HG03558 (cell line): Measurements from ENCODE around the gene SPHKAP.
"Not testable (repeated sequence)": the region's sequence is repeated elsewhere in the genome, so short reads cannot be mapped to it uniquely, and the experiment has no call there.

Source experiments
- ATAC-seq: cut with Tn5 transposase; IDR thresholded peaks from one replicate; pipeline ENCODE4 v1.9.1; 2021; ENCODE audit warnings: moderate number of reproducible peaks; ENCODE audit not compliant: unreplicated experiment; ENCODE audit errors: extremely low read depth

The SPHKAP gene

DNA sequence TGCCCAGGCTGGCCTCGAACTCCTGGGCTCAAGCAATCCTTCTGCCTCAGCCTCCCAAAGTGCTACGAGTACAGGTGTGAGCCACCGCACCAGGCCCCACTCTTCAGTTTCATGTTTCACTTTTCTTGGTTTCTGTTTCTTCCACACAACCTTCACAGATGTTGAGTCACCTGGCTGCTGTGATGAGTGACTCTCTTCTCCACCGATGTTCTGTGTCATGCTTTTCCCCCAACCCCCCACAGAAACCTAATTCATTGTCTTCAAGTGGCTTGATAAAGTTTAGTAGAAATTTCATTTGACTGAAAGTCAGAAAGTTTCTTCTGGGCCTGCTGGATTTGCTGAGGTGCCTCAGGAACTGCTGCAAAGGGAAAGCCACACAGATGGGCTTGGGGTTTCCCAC lies 78.5 kb downstream of the SPHKAP start:
- ATAC-seq, result no peak

DNA sequence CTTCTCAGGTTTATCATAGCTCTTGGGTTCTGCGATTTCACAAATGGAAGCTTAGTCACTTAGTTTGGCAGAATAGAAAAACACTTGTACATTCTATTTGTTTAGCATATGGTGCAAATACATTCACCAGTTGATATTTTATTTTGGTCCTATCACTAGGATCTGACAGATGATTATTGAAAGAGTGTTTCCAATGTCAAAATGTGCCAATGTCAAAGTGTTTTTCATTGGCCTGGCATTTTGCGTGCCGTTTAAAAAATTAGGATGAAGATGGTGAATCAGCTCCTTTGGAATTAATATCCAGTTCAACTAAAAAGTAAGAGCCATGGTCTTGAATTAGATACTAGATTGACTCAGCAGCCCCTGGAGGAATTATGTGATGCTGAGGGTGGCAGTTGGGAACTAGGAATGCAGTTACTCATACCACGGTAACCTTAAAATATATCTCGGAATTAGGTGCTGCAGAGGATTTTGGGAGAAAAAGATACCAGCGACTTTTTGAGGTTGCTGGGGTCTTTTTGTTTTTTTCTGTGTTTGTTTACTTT lies 87.0 kb downstream of the SPHKAP start:
- no peak for ATAC-seq

DNA sequence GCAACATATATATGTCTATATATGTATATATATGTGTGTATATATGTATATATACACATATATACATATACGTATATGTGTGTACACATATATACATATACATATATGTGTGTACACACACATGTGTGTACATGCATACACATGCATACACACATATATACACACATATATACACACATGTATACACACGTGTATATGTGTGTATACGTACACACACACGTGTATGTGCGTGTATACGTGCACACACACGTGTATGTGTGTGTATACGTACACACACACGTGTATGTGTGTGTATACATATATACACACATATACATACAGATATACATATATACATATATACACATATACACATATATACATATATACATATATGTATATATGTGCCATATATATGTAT lies 89.4 kb downstream of the SPHKAP start:
- ATAC-seq, result no peak

DNA sequence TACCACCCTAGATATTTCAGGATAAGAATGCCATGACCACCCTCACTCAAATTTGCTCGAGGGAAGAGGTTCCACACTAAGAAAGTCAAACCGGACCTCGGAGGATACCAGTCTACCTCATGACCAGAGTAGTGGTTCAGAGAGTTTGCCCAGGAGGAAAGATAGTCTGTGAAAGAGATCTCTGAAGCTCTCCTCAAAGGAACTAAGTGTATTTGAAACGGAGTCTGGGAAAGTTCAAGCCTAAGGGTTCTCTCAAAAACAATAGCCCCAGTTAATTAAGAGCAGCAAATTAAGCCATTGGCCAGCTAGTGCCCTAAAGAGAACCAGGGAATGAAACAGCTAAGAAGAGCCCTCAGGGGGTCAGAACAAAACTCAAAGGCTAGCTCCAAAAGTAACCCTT lies 94.9 kb downstream of the SPHKAP start:
- no peak for ATAC-seq

DNA sequence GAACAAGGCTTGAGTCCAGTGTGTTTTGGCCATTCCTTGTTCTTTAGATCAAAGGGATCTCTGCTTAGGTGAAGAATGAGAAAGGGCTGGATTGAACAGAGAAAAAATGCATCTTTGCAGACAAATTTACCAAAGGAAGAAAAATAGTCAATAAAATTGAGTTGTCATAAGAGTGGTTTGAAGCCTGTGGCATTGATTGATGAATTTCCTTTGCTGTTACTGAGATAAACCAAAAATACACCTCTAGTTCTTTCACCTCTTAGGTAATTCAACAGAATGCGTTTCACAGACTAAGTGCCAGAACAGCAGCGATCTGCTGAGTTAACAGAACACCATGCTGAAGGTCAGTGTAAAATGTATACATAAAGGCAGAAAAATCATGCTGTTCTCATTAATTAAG lies 96.8 kb downstream of the SPHKAP start:
- ATAC-seq, result no peak

DNA sequence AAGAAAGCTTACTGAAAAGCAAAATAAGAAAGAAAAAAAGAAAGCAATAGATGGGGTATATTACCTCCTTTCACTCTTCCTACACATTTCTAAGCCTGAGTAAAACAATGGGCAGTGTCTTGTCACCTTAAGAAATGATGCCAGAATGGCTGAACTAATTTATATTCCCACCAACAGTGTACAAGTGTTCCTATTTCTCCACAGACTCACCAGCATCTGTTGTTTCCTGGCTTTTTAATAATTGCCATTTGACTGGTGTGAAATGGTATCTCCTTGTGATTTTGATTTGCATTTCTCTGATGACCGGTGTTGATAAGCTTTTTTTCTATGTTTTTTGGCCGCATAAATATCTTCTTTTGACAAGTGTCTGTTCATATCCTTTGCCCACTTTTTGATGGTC lies 98.4 kb downstream of the SPHKAP start:
- ATAC-seq, result no peak

DNA sequence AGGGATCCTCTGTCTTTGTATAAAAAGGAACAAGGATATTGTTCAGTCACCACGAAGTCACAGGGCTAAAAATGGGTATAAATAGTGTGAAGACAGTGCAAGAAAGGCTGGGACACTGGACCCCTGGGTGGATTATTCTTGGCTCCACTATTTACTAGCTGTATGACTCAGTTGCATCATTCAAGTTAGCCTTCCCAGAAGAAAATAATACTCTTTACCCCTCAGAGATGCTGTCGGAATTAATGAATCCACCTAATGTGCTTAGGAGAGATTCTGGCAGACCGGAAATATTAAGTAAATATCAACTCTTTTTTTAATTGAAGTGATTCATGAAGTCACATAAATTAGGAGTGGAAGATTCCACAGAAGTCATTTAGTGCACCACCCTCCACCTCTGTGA lies 98.9 kb downstream of the SPHKAP start:
- ATAC-seq, result no peak

DNA sequence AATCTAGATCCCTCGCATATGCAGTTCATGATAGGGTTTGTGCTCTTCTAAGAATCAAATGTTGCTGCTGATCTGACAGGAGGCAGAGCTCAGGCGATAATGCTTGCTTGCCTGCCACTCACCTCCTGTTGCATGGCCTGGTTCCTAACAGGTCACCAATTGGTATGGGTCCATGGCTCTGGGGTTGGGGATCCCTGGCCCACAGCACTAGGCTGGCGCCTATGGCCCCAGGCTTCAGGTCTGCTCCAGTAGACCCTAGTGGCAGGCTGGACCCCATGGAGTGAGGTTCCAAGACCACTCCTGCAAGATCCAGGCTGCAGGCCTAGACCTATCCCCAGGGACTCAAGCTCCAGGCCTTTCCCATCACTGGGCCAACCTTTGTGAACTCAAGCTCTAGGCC lies 102.3 kb downstream of the SPHKAP start:
- ATAC-seq, result no peak

DNA sequence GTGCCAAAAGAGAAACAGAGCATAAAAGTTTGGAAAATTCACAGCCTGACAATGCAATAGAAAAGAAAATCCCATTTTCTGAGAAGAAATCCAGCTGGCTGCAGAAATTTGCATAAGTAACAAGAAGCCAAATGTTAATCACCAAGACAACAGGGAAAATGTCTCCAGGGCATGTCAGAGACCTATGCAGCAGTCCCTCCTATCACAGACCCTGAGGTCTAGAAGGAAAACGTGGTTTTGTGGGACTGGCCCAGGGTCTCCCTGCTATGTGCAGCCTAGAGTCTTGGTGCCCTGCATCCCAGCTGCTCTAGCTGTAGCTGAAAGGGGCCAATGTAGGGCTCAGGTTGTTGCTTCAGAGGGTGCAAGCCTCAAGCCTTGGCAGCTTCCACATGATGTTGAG lies 104.8 kb downstream of the SPHKAP start:
- ATAC-seq, result not testable (repeated sequence)

DNA sequence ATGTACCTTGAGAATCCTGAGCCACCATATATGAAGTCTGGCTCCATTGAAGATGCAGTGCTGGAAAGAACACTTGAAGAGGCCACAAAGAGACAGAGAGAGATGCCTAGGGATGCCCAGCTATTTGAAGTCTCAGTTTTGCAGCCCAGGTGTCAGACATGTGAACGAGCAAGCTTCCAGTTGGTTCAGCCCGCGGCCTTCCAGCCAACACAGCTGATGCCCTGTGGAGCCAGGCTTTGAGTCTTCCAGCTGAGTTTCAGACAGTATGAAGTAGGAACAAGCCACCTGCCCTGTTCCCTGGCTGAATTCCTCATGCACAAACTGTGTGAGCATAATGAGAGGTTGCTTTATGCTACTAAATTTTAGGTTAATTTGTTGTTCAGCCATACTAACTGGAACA lies 108.8 kb downstream of the SPHKAP start:
- no peak for ATAC-seq

DNA sequence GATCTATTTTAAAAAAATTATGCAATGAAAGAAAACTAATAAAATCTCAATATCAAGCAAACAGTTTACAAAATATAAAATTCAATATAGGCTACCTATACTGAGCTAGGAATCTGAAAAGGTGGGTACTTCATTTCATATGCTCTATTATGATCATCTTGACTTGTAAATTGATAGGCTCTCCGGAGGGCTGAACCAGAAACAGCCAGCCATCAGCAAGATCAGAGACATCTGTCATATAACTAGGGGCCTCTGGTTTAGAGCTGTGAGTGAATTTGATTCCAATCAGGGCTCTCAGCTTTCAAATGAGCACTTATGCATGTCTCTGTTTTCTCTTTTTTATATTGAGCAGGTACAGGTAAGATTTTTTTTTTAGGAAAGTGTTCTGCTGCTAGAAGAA lies 114.2 kb downstream of the SPHKAP start:
- ATAC-seq, result no peak

DNA sequence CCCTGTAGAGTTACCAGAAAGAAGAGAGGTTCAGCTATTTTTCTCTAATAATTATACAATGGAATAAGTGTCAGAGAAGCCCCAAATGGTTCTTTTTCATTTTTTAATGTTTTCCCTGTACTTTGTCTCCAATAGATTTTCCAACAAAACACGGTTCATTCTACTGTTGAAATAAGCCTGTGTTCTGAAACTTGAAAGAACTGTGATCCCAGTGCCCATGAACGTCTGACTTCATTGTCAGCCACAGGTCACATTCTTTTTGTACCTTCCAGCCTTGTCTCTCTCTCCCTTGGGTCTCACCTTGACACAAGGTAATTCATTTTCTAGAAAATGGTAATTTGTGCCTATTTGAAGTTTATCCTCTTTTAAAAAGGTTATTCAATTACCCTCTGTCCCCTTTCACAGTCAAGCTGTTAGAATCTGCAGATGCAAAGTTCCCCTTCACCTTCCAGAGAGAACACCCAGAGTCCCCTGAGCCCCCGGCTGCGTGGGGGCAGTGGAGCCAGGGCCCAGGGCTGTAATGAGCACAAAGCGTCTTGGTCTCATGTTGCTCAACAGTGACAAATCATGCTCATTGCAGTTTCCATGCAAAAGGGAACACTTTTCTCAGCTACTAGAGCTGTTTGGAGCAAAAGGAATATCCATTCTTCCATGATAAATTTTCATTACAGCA lies 115.2 kb downstream of the SPHKAP start:
- ATAC-seq, result no peak

DNA sequence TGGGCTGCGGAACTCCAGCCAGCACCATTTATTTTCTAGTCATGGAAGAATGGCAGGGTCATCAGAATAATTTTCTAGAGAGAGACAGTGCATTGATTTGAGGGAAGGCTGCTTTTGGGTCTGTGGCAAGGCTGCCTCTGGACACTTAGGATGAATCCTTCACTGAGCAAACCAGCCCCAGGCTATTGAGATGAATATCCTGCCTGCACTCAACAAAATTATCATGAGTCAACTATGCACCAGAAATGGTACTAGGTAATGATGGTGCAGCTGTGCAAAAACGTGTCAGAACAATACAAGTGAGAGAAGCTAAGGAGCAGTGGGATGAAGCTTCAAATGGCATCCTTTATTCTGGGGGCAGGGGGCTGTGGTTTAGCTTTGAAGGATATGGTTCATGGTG lies 115.8 kb downstream of the SPHKAP start:
- ATAC-seq, result no peak

DNA sequence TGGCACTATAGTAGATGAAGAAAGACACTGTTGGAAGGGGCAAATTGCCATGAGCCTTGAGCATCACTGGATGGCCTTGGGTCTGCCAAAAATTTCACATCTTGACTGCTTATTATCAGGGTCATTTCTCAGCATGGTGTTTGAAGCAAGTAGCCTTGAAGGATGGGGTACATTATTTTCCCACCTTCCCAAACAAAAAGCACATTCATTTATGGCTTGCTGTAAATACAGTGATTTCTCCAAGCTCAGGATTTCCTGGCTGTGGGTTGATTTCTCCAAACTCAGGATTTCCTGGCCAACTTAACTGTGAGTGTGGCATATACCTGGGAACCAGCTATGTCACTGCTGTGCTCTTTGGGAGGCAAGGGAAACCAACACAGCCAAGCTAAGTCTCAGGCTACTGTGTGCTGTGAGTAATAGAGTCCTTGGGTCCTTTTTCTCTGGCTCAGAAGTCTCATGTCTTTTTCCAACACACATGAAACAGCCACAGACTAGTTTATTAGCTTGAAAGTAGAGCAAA lies 116.6 kb downstream of the SPHKAP start:
- no peak for ATAC-seq

DNA sequence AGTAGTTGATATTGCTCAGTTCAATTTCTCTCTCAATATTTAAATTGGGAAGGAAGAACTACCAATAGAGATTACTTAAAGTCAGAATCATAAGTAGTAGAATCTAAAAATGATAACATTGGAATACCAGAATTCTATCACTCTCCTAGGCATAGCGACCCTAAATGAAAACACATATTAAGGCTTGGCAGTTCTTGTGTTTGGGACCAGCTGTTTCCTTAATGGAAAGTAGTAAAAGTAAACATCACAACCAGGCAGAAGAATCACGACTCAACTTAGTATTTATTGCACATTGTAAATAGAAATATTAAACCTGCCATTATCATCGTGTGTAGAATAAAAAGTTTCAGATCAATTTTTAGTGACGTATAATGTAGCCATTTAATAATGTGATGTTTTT lies 117.5 kb downstream of the SPHKAP start:
- ATAC-seq, result no peak

DNA sequence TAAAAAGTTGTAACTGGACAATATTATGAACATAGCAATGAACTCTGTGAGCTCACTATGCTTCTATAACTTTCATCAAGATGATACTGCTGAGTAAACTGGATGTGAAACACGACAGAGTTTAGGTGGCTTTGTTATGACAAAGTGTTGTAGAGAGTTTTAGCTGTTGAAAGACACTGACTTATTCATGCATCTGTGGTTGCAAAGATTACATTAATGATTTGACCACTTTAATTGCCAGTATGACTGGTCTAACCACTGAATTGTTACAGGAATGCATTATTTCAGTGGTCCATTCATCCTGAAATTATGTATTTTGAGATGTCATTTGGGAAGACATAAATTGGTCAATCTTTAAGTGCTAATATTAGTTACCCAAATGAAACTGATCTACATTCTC lies 117.9 kb downstream of the SPHKAP start:
- no peak for ATAC-seq

DNA sequence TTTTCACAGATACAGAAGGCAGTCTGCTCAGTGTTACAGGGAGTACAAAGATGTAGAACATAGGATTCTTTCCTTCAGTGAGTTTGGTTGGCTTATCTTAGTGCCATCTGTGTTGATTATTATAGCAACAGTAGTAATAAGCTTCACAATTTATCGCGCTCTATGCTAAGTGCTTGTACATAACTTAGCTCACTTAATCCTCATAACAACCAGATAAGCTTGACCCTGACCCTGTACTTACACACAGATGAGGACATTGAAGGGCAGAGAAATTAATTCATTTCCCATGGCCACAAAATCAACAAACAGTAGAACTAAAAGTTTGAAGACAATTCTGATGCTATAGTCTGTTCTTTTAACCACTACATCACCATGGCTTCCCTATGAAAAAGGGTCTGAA lies 121.8 kb downstream of the SPHKAP start:
- ATAC-seq, result no peak

DNA sequence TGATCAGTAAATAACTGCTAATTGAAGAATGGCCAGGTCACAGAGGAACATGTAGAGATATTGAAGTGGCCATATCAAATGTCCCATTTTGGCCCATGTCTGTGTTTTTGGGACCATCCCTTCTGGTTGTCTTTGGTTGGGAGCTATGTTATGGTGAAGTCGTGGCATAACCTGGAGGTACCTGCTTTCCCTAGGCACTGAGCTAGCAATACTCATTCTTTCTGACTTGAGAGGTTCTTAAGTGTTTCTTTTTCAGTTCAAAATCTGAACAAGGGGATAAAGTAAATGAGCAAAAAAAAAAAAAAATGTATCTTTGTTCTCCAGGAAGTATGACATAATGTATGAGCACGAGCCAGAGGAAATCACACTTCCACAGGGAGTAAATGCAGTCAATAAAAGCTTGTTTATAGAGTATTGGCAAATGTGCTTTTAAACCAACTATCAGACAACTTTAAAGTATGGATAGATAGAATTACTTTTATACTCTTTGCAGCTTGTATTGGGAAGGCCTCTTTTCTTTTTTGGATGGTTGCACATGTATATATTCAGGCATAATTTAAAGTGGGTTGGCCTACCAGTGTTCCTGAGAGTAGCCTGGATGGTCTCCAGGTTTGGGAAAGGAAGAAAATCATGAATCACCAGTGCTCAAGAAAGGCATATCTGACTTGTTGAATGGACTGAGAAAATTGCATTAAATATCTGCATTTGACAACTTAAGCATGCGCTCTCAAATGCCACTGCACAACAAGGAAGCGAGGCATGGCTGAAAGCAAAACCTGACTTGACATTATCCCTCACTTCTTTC lies 125.0 kb downstream of the SPHKAP start:
- ATAC-seq, result no peak

DNA sequence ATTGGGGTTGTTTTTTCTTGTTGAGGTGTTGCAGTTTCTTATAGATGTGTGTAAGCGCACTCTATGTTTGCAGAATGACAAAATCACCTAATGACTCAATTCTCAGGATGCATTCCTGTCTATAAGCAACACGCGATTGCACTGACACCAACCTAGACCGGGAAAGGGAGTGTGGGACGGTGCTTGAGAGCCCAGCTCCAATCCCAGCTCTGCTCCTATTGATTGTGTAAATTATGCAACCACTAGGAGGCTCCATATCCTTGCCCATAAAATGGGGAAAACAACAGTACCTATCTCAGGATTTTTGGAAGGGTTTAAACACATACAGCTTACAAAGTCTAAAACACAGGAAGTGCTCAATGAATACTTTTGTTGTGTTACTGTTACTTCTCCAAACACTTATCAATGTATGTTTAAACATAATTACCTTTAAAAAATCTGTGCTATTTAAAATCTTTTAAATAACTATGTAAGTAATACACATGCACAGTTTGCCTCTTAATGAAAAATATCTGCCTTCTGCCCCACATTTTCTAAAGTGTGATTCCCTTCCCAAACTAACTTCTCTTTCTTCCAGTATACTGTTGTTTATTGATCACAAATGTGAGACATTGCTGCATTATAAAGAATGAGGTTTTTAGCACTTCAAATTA lies 132.5 kb downstream of the SPHKAP start:
- ATAC-seq, result no peak

DNA sequence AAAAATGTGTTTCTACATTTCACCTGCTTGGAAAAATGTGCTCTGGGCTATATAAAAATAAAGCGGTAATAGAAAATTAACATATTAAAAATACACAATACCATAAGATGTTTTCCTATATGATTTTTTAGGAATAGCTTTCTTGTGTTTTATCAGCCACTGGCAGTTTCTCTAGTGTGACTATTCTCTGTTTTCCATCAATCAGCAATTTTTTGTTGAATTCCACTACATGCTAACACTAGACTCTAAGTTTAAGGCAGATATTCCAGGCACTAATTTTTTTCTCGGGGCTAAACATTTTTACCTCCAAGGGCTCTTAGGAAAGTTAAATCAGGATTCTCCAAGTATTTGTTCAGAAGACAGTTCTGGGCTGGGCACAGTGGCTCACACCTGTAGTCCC lies 140.5 kb downstream of the SPHKAP start:
- ATAC-seq, result no peak
